ENCODE results near the gene GABRA6.

GABRA6 gene

DNA sequence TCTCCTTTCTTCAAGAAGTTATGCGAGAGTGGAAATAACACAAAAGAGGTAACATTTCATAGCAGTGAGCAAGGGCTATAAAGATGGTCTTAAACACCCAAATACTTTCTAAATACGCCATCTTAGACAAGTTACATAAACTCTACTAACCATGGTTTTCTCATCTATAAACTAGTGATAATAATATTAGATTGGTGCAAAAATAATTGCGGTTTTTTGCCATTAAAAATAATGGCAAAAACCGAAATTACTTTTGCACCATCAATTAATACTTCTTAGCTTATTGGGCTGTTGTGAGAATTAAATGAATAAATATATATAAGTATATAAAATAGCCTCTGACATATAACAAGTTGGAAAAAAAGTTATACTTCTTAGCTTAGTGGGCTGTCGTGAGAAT is 23.7 kb downstream of the GABRA6 start:
- H3K4me3 ChIP-seq (ENCODE audit: low read length): no peak overlapping the region
- TF ChIP-seq ZNF274 (IDR thresholded peaks at IDR 0.05; ENCODE audit: low read depth, low read length): no peak

DNA sequence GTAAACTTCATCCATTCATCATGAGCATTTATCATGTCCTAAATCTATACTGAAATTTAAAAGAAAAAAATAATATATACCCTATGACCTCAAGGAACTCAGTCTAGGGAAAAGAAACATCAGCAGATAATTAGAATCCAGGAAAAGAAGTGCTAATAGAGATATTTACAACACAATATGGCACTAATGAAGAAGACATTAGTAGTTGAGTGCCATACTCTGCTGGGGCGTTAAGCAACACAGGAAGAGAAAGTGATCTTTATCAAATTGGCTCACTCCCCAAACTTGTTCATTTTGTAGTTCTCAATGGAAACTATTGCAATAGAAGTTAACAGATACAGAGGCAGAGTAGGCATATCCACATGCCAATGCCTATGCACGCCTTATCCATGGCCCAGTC is 27.5 kb downstream of the GABRA6 start:
- TF ChIP-seq ZNF274 (IDR thresholded peaks at IDR 0.05; ENCODE audit: low read depth, low read length): no peak
- no peak overlapping the region for H3K4me3 ChIP-seq (ENCODE audit: low read length)

GRCh38 chr5:161719157-161719556 is 33.6 kb downstream of the GABRA6 start:
- H3K4me3 ChIP-seq (ENCODE audit: low read length): no peak overlapping the region
- no peak for TF ChIP-seq ZNF274 (IDR thresholded peaks at IDR 0.05; ENCODE audit: low read depth, low read length)

DNA sequence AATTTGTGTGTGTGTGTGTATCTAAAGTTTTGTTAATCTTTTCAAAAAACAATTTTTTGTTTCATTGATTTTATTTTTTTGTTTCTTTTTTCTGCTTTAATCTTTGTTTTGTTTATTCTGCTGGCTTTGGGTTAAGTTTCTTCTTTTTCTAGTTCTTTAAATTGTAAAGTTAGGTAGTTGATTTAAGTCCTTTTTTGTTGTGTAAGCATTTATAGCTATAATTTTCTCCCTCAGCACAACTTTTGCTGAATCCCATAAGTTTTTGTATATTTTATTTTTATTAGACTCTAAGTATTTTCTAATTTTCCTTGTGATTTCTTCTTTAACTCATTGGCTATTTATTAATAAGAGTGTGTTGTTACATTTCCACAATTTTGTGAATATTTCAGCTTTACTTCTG is 34.9 kb downstream of the GABRA6 start:
- no peak for TF ChIP-seq ZNF274 (IDR thresholded peaks at IDR 0.05; ENCODE audit: low read depth, low read length)
- no peak overlapping the region for H3K4me3 ChIP-seq (ENCODE audit: low read length)

DNA sequence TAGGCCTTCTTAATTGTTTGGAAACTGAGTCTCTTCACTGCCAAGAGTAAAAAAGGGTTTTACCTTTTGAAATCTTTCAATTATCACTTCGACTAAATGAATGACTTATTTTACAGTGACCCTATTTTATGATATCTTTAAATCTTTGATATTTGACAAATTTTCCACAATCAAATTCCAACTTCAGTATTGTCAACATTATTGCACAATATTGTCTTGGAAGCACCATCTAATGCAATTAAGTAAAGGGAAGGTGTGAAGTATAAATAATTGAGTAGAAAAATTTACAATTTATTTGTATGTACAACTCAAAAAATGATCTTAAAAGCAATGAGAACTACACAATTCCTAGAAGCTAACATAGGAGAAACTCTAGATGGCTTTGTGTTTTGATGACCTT is 49.2 kb downstream of the GABRA6 start:
- no peak for TF ChIP-seq ZNF274 (IDR thresholded peaks at IDR 0.05; ENCODE audit: low read depth, low read length)
- no peak overlapping the region for H3K4me3 ChIP-seq (ENCODE audit: low read length)

GRCh38 chr5:161740433-161740832 is 54.9 kb downstream of the GABRA6 start:
- no peak for TF ChIP-seq ZNF274 (IDR thresholded peaks at IDR 0.05; ENCODE audit: low read depth, low read length)
- no peak overlapping the region for H3K4me3 ChIP-seq (ENCODE audit: low read length)

- H3K4me3 ChIP-seq (ENCODE audit: low read length): no peak overlapping the region
- TF ChIP-seq ZNF274 (IDR thresholded peaks at IDR 0.05; ENCODE audit: low read depth, low read length): no peak
Observed at GRCh38 chr5:161744276-161744675, 58.8 kb downstream of the GABRA6 start.

GRCh38 chr5:161745392-161745791 is 59.9 kb downstream of the GABRA6 start:
- no peak for TF ChIP-seq ZNF274 (IDR thresholded peaks at IDR 0.05; ENCODE audit: low read depth, low read length)
- H3K4me3 ChIP-seq (ENCODE audit: low read length): no peak overlapping the region

DNA sequence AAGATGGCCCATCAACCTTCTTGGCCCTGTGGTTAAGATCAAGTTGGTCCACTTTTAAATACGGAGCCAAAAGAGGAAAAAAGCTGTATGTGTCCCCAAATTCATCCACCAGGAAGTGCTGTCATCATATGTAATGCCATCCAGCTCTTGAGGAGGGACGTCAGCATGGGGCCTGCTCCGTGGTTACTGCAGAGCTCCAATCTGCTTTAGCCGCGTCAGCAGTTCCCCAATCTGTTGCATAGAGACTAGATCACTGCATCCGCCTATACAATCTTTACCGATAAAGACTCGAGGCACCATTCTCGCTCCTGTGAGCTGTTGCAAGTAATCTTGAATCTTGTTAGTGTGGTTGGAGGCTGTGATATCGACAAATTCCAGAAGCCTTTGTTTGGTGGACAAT is 65.7 kb downstream of the GABRA6 start:
- TF ChIP-seq ZNF274 (IDR thresholded peaks at IDR 0.05; ENCODE audit: low read depth, low read length): no peak

More for the DNA sequence above, 65.7 kb downstream of the GABRA6 start:
- H3K4me3 ChIP-seq (ENCODE audit: low read length): no peak overlapping the region

Data from GM08714 (cell line).